ENCODE data around the gene FZD7. TPM values are rescaled to one million over a fixed set of nuclear protein-coding genes. Genes with fewer than 3 reads are reported as not detected.

FZD7 gene
- total RNA-seq, 4 donors from 2014 or later = 2.6 to 11.3 (median 4.0) TPM

GRCh38 chr2:202042444-202042843 lies 8.8 kb downstream of the FZD7 start:
- H3K27me3 ChIP-seq = peaks cover 0 to 7% (median 0%) of the 10 kb centered on the region in 4 donors
- no peaks in the 10 kb centered on the region for H3K9me3 ChIP-seq
- H3K36me3 ChIP-seq = no peaks in the 10 kb centered on the region
- H3K4me3 ChIP-seq = no peak overlapping the region
- no peak for DNase-seq
- no peak overlapping the region for H3K27ac ChIP-seq
- intact Hi-C loops (cut with DNase I) = no loop called here
- peaks cover 0 to 31% (median 5%) of the 10 kb centered on the region in 3 donors for H3K4me1 ChIP-seq
- no peak for TF ChIP-seq POLR2A (IDR thresholded peaks at IDR 0.05)
- 69 to 80% methylated on average over 4 to 5 of the region's 5 CpGs for WGBS, 2 donors

GRCh38 chr2:202043475-202043874 lies 9.8 kb downstream of the FZD7 start:
- no peak for DNase-seq
- TF ChIP-seq CTCF (IDR thresholded peaks at IDR 0.05) (no peak), POLR2A (IDR thresholded peaks at IDR 0.05) (no peak)
- H3K27ac ChIP-seq = peak overlapping the region in 1 of 4 donors; percentile 18
- peaks cover 0 to 10% (median 0%) of the 10 kb centered on the region in 4 donors for H3K27me3 ChIP-seq
- peaks cover 0 to 26% (median 5%) of the 10 kb centered on the region in 3 donors for H3K4me1 ChIP-seq
- 54 to 70% methylated on average over 5 of the region's 6 CpGs for WGBS, 2 donors
- intact Hi-C loops (cut with DNase I) = no loop called here
- H3K9me3 ChIP-seq = no peaks in the 10 kb centered on the region
- no peaks in the 10 kb centered on the region for H3K36me3 ChIP-seq
- no peak overlapping the region for H3K4me3 ChIP-seq

GRCh38 chr2:202044777-202045176 lies 11.1 kb downstream of the FZD7 start:
- intact Hi-C loops (cut with DNase I) = no loop called here
- Histone ChIP-seq H3K27ac (no peak overlapping the region), H3K36me3 (no peaks in the 10 kb centered on the region), H3K4me1 (peaks cover 0 to 13% (median 0%) of the 10 kb centered on the region in 3 donors), H3K9me3 (no peaks in the 10 kb centered on the region), H3K4me3 (no peak overlapping the region), H3K27me3 (peaks cover 0 to 4% (median 0%) of the 10 kb centered on the region in 4 donors)
- no peak for DNase-seq
- TF ChIP-seq CTCF (IDR thresholded peaks at IDR 0.05) = no peak
- no peak for TF ChIP-seq POLR2A (IDR thresholded peaks at IDR 0.05)

GRCh38 chr2:202046572-202046971 lies 12.9 kb downstream of the FZD7 start:
- Histone ChIP-seq H3K27ac (no peak overlapping the region), H3K4me1 (peaks cover 0 to 13% (median 0%) of the 10 kb centered on the region in 3 donors), H3K36me3 (no peaks in the 10 kb centered on the region), H3K27me3 (peaks cover 0 to 4% (median 0%) of the 10 kb centered on the region in 4 donors), H3K9me3 (no peaks in the 10 kb centered on the region), H3K4me3 (no peak overlapping the region)
- no peak for DNase-seq
- WGBS, 2 donors = 84 to 98% methylated on average over 4 to 6 of the region's 7 CpGs
- TF ChIP-seq CTCF (IDR thresholded peaks at IDR 0.05) = no peak
- TF ChIP-seq POLR2A (IDR thresholded peaks at IDR 0.05) = no peak
- intact Hi-C loops (cut with DNase I) = no loop called here

- Histone ChIP-seq H3K4me3 (no peak overlapping the region), H3K36me3 (no peaks in the 10 kb centered on the region), H3K9me3 (no peaks in the 10 kb centered on the region), H3K4me1 (no peaks in the 10 kb centered on the region), H3K27me3 (peaks cover 0 to 14% (median 0%) of the 10 kb centered on the region in 4 donors), H3K27ac (no peak overlapping the region)
- no peak for DNase-seq
- intact Hi-C loops (cut with DNase I) = no loop called here
- WGBS, 2 donors = 93 to 97% methylated on average over 2 of the region's 2 CpGs
- TF ChIP-seq CTCF (IDR thresholded peaks at IDR 0.05) = no peak
- no peak for TF ChIP-seq POLR2A (IDR thresholded peaks at IDR 0.05)
Observed at GRCh38 chr2:202049092-202049728, 15.6 kb downstream of the FZD7 start.
